CD4-positive, alpha-beta T cell treated with Interleukin-15 for 1 hour (primary cell): Measurements from ENCODE around the gene MYO1C.
"Not testable (repeated sequence)": the region's sequence is repeated elsewhere in the genome, so short reads cannot be mapped to it uniquely, and the experiment has no call there.

Source experiments
- DNase-seq: peaks from one replicate; pipeline ENCODE4 v3.0.0-alpha.2; 2020

MYO1C gene

GRCh38 chr17:1460233-1460632 is 32.3 kb downstream of the MYO1C start:
- no peak for DNase-seq

GRCh38 chr17:1455797-1456599 is 36.5 kb downstream of the MYO1C start, which contains the start of gene CRK:
Gene CRK (minus strand): TSS chr17:1456232. CDS start chr17:1456117, 115 bp downstream.
- peak; percentile 97 for DNase-seq

GRCh38 chr17:1455291-1455796 is 37.1 kb downstream of the MYO1C start:
- DNase-seq, result peak; percentile 52

- no peak for DNase-seq
Measured at GRCh38 chr17:1454541-1454940, 37.9 kb downstream of the MYO1C start.

- not testable (repeated sequence) for DNase-seq
Measured at GRCh38 chr17:1453694-1454093, 38.8 kb downstream of the MYO1C start.

- DNase-seq, result no peak
Measured at GRCh38 chr17:1452836-1453235, 39.6 kb downstream of the MYO1C start.

- DNase-seq, result not testable (repeated sequence)
Measured at GRCh38 chr17:1450261-1450660, 42.2 kb downstream of the MYO1C start.

GRCh38 chr17:1449412-1449967 is 43.0 kb downstream of the MYO1C start:
- no peak for DNase-seq

GRCh38 chr17:1447052-1447451 is 45.4 kb downstream of the MYO1C start:
- DNase-seq, result no peak

GRCh38 chr17:1446201-1446600 is 46.3 kb downstream of the MYO1C start:
- DNase-seq, result no peak

GRCh38 chr17:1445695-1446094 is 46.8 kb downstream of the MYO1C start:
- not testable (repeated sequence) for DNase-seq

- not testable (repeated sequence) for DNase-seq
Measured at GRCh38 chr17:1442721-1443120, 49.8 kb downstream of the MYO1C start.

GRCh38 chr17:1442187-1442586 is 50.3 kb downstream of the MYO1C start:
- no peak for DNase-seq

GRCh38 chr17:1440921-1441320 is 51.6 kb downstream of the MYO1C start:
- DNase-seq, result no peak

GRCh38 chr17:1438593-1439083 is 53.8 kb downstream of the MYO1C start:
- DNase-seq, result no peak

- no peak for DNase-seq
Measured at GRCh38 chr17:1435326-1435725, 57.2 kb downstream of the MYO1C start.

GRCh38 chr17:1434150-1434549 is 58.3 kb downstream of the MYO1C start:
- no peak for DNase-seq

- no peak for DNase-seq
Measured at GRCh38 chr17:1431631-1432104, 60.8 kb downstream of the MYO1C start.

- DNase-seq, result no peak
Measured at GRCh38 chr17:1423456-1424135, 68.9 kb downstream of the MYO1C start.

- no peak for DNase-seq
Measured at GRCh38 chr17:1422885-1423284, 69.6 kb downstream of the MYO1C start.

- no peak for DNase-seq
Measured at GRCh38 chr17:1421470-1421869, 71.0 kb downstream of the MYO1C start.

GRCh38 chr17:1420981-1421380 is 71.5 kb downstream of the MYO1C start:
- DNase-seq, result no peak

GRCh38 chr17:1420163-1420562 is 72.3 kb downstream of the MYO1C start:
- DNase-seq, result no peak
